ENCODE data around the gene ANK2.

GRCh38 chr4:113409181-113409580 lies 359.7 kb downstream of the ANK2 start:
- TF ChIP-seq CTCF (IDR thresholded peaks at IDR 0.05) (no peak), POLR2AphosphoS5 (IDR thresholded peaks at IDR 0.05) (no peak), POLR2A (IDR thresholded peaks at IDR 0.05) (no peak)
